ENCODE measurements around the gene MSI2.

- no peak for TF ChIP-seq MAX (IDR thresholded peaks at IDR 0.05)
- no peak for TF ChIP-seq NFIC (IDR thresholded peaks at IDR 0.05)
- TF ChIP-seq EP300 (IDR thresholded peaks at IDR 0.05; ENCODE audit: borderline replicate concordance), result no peak
- TF ChIP-seq RAD21 (IDR thresholded peaks at IDR 0.05; ENCODE audit: low read depth), result no peak
- no peak for TF ChIP-seq USF1 (IDR thresholded peaks at IDR 0.05)
- TF ChIP-seq CREB1 (IDR thresholded peaks at IDR 0.05; ENCODE audit: low read depth), result no peak
- no peak for TF ChIP-seq CEBPB (IDR thresholded peaks at IDR 0.05)
- TF ChIP-seq TAF1 (IDR thresholded peaks at IDR 0.05; ENCODE audit: low read depth), result no peak
- no peak for TF ChIP-seq YY1 (IDR thresholded peaks at IDR 0.05; ENCODE audit: low read depth)
- TF ChIP-seq REST (IDR thresholded peaks at IDR 0.05; ENCODE audit: low read depth), result no peak
- no peak for TF ChIP-seq TCF12 (IDR thresholded peaks at IDR 0.05; ENCODE audit: low read depth)
- TF ChIP-seq TEAD4 (IDR thresholded peaks at IDR 0.05), result no peak
- no peak for TF ChIP-seq ZBTB7A (IDR thresholded peaks at IDR 0.05; ENCODE audit: low read depth)
- no peak for TF ChIP-seq EGR1 (IDR thresholded peaks at IDR 0.05)
Measured at GRCh38 chr17:57207396-57207795, 48.9 kb upstream of the MSI2 start.

All from Ishikawa (cell line).